IPS-NIHi7 (cell line): ENCODE results near the gene ANAPC4.
A peak's percentile ranks its signal among the peaks of the same experiment; 100 is the strongest.
"Not testable (repeated sequence)": the region's sequence is repeated elsewhere in the genome, so short reads cannot be mapped to it uniquely, and the experiment has no call there.

Source experiments
- DNase-seq: peaks from one replicate; pipeline ENCODE4 v3.0.0; 2012; ENCODE audit warnings: mixed read lengths; ENCODE audit errors: extremely low spot score

Gene ANAPC4

GRCh38 chr4:25376754-25377571, at the start of gene ANAPC4:
Gene ANAPC4, plus strand, starts transcription at chr4:25377263. Its CDS starts 165 bp downstream, at chr4:25377428.
- DNase-seq, result peak; percentile 99

- DNase-seq, result not testable (repeated sequence)
Measured at GRCh38 chr4:25328463-25328862, 48.6 kb upstream of the ANAPC4 start.

GRCh38 chr4:25330335-25330734, 46.7 kb upstream of the ANAPC4 start:
- DNase-seq, result no peak

GRCh38 chr4:25330905-25331808, 45.9 kb upstream of the ANAPC4 start:
- DNase-seq, result no peak

DNA sequence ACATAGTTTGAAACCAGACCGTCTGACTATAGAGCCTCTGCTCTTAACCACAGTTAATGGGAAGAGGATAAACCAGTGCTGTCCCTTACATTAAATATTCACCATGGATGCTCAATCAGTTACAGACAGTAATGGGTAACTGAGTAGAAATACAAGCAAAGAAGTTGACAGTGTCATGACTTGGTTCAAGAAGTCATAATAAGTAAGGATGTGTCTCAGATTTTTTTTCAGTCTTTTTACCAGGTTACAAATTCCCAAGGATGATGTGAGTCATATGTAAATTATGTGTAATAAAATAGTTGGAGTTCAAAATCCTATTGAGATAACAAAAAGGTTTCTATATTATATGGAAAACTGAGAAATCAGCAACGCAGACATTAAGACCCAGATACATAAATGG, 33.4 kb upstream of the ANAPC4 start:
- DNase-seq, result no peak

- DNase-seq, result no peak
Measured at GRCh38 chr4:25345744-25346143, 31.3 kb upstream of the ANAPC4 start.

- no peak for DNase-seq
Measured at GRCh38 chr4:25346913-25347312, 30.1 kb upstream of the ANAPC4 start.

GRCh38 chr4:25347473-25347872, 29.6 kb upstream of the ANAPC4 start:
- DNase-seq, result no peak

- DNase-seq, result no peak
Measured at GRCh38 chr4:25347971-25348370, 29.1 kb upstream of the ANAPC4 start.

DNA sequence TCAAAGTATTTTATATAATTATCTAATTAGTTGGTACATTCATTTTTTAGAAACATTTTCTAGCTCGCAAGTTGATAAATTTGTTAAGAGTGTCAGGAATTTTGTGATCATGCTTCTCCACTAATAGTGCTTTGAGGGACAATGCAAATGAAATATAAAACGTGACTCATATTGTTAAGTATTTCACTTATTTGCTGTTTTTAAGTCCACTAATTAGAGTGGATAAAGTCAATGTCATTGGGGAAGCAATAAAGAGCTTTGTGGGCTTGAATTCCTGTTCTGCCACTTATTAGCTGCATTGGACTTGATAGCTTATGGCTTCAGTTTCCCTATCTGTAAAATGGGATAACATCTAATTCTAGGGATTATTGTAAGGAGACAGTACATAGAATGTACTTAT, 26.5 kb upstream of the ANAPC4 start:
- DNase-seq, result no peak

DNA sequence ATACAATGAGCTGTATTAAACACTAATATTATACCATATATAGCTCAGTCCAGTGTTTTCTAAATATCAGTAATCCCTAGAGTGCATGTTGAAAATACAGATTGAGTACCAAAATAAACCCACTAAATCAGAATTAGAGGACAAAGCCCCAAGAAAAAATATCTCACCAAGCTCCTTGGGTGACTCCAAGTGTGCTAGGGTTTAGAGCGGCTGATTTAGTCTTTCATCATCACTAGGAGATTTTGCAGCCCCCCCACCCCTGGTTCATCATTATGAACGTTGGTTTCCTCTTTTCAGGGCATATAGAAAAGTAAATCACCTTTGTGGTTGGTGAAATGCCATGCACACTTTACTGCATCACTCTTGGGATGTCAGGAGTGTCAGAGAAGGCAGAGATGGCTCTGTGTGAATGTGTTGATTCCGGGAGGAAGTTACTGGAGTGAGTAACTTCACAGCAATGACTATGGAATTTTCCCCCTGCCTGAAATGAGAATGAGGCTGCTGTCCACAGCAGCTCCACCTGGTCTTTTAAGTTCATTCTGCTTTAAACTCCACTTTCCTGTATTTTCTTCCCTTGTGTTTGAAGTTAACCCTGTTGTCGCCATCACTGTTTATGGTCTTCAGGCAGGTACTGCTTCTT, 25.2 kb upstream of the ANAPC4 start:
- peak; percentile 39 for DNase-seq

- no peak for DNase-seq
Measured at GRCh38 chr4:25356068-25356467, 21.0 kb upstream of the ANAPC4 start.

- no peak for DNase-seq
Measured at GRCh38 chr4:25358515-25359275, 18.4 kb upstream of the ANAPC4 start.

GRCh38 chr4:25361253-25361652, 15.8 kb upstream of the ANAPC4 start:
- DNase-seq, result no peak

DNA sequence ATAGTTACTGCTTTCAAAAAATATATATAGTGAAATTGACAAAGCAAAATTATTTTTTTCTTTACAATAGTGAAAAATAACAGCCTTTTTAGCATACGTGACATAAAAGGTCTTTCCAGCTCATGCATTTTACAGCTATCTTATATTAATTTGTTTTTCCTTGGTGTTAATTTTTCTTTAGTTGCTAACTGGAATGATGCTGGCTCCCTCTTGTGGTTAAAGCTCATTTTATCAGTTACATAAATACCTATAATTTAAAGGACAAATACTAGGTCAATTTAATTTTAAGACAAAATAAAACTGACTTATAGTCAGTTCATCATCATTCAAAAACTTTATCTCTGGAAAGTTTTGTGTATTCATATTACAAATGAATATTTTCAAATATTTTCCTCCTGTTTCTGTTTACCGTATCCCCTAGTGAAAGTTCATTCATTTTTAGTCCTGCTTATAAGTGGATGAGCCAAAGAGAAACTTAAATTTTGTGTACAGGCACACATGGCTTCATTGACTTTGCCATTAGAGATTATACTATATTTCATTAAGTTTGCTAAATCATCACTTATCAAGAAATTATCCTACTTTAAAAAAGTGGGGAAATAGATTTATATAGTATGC, 9.9 kb upstream of the ANAPC4 start:
- DNase-seq, result no peak

DNA sequence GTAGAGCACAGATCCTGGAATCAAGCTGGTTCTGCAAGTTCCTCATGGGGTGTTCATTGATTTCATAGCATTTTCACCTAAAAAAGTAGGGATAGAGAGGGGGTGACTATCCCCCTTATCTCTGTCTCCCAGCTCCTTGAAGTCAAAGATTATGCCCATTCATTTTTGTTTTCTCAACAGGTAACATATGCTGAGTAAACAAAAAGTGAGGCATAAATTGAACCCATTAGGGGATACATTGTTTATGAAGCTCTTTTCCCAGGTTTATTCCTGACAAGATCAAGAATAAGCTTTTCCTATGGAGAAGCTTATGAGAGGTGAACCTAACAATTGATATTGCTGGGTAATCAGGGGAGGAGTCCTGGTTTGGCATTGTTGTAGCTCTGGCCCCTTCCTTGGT, 9.2 kb upstream of the ANAPC4 start:
- DNase-seq, result no peak

DNA sequence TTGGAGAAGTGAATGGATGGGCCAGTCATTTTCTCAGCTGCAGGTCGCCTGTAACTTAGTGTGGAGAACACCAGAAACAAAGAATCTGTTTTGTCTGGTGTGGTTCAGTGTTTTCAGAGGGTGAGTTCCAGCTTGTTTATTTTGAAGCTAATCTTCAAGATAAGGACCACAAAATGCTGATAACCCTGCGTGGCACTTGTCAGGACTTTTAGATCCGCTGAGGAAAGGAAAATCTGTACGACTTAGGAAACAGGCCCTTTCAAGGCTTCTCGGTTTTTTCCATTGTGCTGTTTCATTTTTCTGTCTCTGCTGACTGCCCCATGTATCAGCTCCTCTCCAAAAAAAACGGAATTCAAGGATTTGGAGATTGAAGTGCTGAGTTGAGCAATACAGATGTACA, 8.7 kb upstream of the ANAPC4 start:
- no peak for DNase-seq

DNA sequence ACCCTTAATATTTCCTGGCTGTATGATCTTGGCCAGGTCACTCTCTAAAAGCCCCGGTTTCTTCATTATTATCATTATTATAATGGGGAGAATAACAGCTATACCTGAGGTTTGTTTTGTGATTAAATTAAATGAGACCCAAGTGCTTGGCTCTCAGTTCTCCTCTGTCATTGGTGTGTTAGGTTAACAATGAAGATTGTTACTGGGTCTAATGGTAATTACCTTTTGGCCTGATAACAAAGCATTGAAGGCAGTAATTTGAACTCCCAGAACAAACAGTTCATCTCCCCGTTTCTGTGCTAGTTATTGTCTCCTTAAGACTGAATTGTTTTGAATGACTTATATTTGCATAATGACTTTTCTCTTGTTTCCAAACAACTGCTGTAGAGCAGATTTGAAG, 6.8 kb upstream of the ANAPC4 start:
- DNase-seq, result no peak

DNA sequence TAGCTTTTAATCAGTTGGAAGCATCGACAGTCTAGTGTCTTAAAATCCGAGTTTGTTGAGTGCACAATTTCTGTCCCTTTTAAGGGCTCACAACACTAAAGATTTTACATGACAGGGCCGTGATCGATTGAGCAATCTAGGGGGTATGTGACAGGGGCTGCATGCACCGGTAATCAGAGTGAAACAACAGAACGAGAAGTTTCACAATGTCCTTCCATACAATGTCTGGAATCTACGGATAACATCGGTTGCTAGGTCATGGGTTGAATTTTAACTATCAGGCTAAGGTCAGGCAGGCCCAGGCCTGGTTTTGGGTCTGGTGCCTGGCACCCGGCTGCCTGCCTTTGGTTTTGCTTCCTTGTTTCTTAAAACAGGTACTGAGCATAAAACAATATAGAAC, 4.5 kb upstream of the ANAPC4 start:
- DNase-seq, result not testable (repeated sequence)

DNA sequence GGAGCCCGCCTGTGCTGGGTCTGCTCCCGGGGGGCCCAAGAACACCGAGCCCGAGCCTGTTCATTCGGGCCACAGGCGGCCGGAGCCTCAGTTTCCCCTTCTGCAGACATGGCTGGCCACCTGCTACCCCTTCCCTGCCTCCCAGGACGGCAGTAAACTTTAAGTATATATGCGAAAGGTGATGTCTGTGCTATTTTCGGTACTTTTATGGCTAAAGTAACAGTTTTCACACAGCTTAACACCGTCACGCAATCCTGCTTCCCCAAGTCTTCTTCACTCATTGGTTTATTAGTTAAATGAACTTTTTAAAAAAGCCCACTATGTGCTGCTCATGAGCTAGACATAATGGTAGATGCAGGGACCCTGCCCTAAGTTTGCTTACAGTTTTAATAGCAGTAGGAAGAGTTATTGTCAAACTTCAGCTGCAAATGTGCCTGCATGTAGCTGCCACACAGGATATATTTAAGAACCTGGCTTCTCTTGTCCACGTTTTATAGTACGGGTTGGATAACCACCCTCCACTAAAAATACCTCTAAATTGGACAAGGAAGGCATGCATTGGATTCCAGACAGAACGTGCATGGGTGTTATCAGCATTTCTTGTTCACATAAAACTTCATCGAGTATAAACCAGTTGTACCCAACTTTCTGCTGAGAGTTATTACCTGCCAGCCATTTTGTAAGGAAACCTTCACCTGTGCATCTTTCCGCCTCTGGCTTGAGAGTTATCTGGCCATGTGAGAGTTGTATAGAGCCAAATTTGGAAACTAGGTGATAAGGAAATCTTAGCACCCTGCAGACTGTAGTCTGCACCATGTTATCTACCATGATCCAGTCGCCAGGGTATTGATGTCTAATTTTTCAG, 741 bp downstream of the ANAPC4 start:
- no peak for DNase-seq
